Neural cell (in vitro differentiated cells): ENCODE results near the gene ABL2.
"Not testable (repeated sequence)": the region's sequence is repeated elsewhere in the genome, so short reads cannot be mapped to it uniquely, and the experiment has no call there.

ENCODE experiments used
- CTCF ChIP-seq: fragments of 450-650 bp; IDR thresholded peaks from 2 replicates; pipeline ENCODE4 v1.5.1; 2014; ENCODE audit warnings: antibody characterized with exemption, mild to moderate bottlenecking, moderate library complexity; ENCODE audit not compliant: poor library complexity, severe bottlenecking
- MXI1 ChIP-seq: fragments of 450-650 bp; conservative IDR thresholded peaks from 2 replicates; pipeline ENCODE4 v1.6.1; 2014; ENCODE audit warnings: antibody characterized with exemption, mild to moderate bottlenecking; ENCODE audit not compliant: poor library complexity, severe bottlenecking
- POLR2AphosphoS5 ChIP-seq: IDR thresholded peaks from 2 replicates; pipeline ENCODE4 v1.6.1; 2012
- REST ChIP-seq: IDR thresholded peaks from 2 replicates; pipeline ENCODE4 v1.6.1; 2012; ENCODE audit warnings: borderline replicate concordance
- TAF1 ChIP-seq: IDR thresholded peaks from 2 replicates; pipeline ENCODE4 v1.6.1; 2012; ENCODE audit warnings: low read depth

GRCh38 chr1:179245426-179245825, 15.9 kb upstream of the ABL2 start:
- not testable (repeated sequence) for TF ChIP-seq TAF1, CTCF, REST, POLR2AphosphoS5, MXI1
